SK-N-SH (cell line): ENCODE measurements around the gene IRX2. TPM values are rescaled to one million over a fixed set of nuclear protein-coding genes. Genes with fewer than 3 reads are reported as not detected.

Experiments used
- CTCF ChIA-PET: fragments of 300-600, 350-600 bp; formaldehyde crosslinking; extraction: SDS; loops from one replicate; lab custom pipeline; 2021; lab: Yijun Ruan, JAX
- POLR2A ChIA-PET: fragments of 350-600 bp; sonication (Branson Sonifier 250); formaldehyde crosslinking; extraction: SDS; loops from one replicate; lab custom pipeline; 2020; ENCODE audit warnings: antibody characterized with exemption, inconsistent platforms; lab: Yijun Ruan, JAX
- DNase-seq: peaks from one replicate; pipeline ENCODE4 v3.0.0; 2012
- H2AFZ ChIP-seq: fragments of 200-600 bp; sonication (generic); 2 replicates; pipeline ENCODE4 v1.8.1; 2016; ENCODE audit warnings: antibody characterized with exemption, mild to moderate bottlenecking, low read depth
- H3F3A ChIP-seq: fragments of 200-600 bp; sonication (generic); replicated peaks from 2 replicates; pipeline ENCODE3; 2016; ENCODE audit warnings: antibody characterized with exemption, mild to moderate bottlenecking; ENCODE audit not compliant: insufficient read depth
- H3K27ac ChIP-seq, 2 experiments: fragments of 200-500 bp in 1 of 2; fragments of 200-600 bp in 1 of 2; sonication (Bioruptor generic) in 1 of 2; sonication (generic), shearing (Covaris generic) in 1 of 2; 2 replicates each; pipeline versions ENCODE4 v1.5.1 to v1.6.1; 2014 to 2016; ENCODE audit warnings: low read depth in 2 of 2, inconsistent platforms in 1 of 2, low read length in 1 of 2, mild to moderate bottlenecking in 1 of 2, mixed read lengths in 1 of 2
- H3K27me3 ChIP-seq: fragments of 200-600 bp; sonication (generic), shearing (Covaris generic); 2 replicates; pipeline ENCODE4 v1.6.1; 2016; ENCODE audit warnings: mixed run types; ENCODE audit not compliant: insufficient read depth
- H3K36me3 ChIP-seq, 2 experiments: fragments of 200-500 bp in 1 of 2; fragments of 200-600 bp in 1 of 2; sonication (Bioruptor generic) in 1 of 2; sonication (generic) in 1 of 2; replicated peaks in 1 of 2; 2 replicates each; pipeline versions ENCODE3 to v1.5.1; 2014 to 2016; ENCODE audit warnings: low read length in 1 of 2, mild to moderate bottlenecking in 1 of 2; ENCODE audit not compliant: insufficient read depth in 2 of 2, control insufficient read depth in 1 of 2
- H3K4me1 ChIP-seq, 2 experiments: fragments of 200-500 bp in 1 of 2; fragments of 200-600 bp in 1 of 2; sonication (Bioruptor generic) in 1 of 2; sonication (generic), shearing (Covaris generic) in 1 of 2; 2 replicates each; pipeline versions ENCODE4 v1.5.1 to v1.6.1; 2014 to 2016; ENCODE audit warnings: low read depth in 1 of 2, low read length in 1 of 2, mixed run types in 1 of 2; ENCODE audit not compliant: insufficient read depth in 2 of 2, control insufficient read depth in 1 of 2
- H3K4me2 ChIP-seq: fragments of 200-600 bp; sonication (generic), shearing (Covaris generic); 2 replicates; pipeline ENCODE4 v1.6.1; 2017; ENCODE audit warnings: mixed run types
- H3K4me3 ChIP-seq, 2 experiments: fragments of 200-500 bp in 1 of 2; fragments of 200-600 bp in 1 of 2; sonication (Bioruptor generic) in 1 of 2; sonication (generic), shearing (Covaris generic) in 1 of 2; 2 replicates each; pipeline versions ENCODE4 v1.5.1 to v1.8.1; 2014 to 2016; ENCODE audit warnings: low read depth in 2 of 2, inconsistent platforms in 1 of 2, low read length in 1 of 2, mild to moderate bottlenecking in 1 of 2, mixed read lengths in 1 of 2, moderate library complexity in 1 of 2
- H3K79me2 ChIP-seq: fragments of 200-600 bp; sonication (generic); 2 replicates; pipeline ENCODE4 v1.8.1; 2017; ENCODE audit warnings: mild to moderate bottlenecking; ENCODE audit not compliant: insufficient read depth
- H3K9ac ChIP-seq: fragments of 200-600 bp; sonication (generic); 2 replicates; pipeline ENCODE4 v1.6.1; 2017; ENCODE audit warnings: mixed run types
- H3K9me2 ChIP-seq: fragments of 200-600 bp; sonication (generic); 2 replicates; pipeline ENCODE4 v1.6.1; 2017; ENCODE audit warnings: mixed run types
- H3K9me3 ChIP-seq: fragments of 200-600 bp; sonication (generic); 2 replicates; pipeline ENCODE4 v1.6.1; 2017; ENCODE audit warnings: mixed run types, mild to moderate bottlenecking, moderate library complexity
- H4K20me1 ChIP-seq: fragments of 200-600 bp; sonication (generic); 2 replicates; pipeline ENCODE4 v1.6.1; 2017; ENCODE audit warnings: mild to moderate bottlenecking, mixed run types; ENCODE audit not compliant: insufficient read depth
- CTCF ChIP-seq: fragments of 200-600 bp; sonication (generic); IDR thresholded peaks from 2 replicates; pipeline ENCODE4 v1.6.1; 2017; ENCODE audit warnings: antibody characterized with exemption, mild to moderate bottlenecking, moderate library complexity
- EZH2phosphoT487 ChIP-seq: fragments of 200-600 bp; sonication (generic); IDR thresholded peaks from 2 replicates; pipeline ENCODE4 v1.6.1; 2017; ENCODE audit warnings: low read depth, mixed run types, mild to moderate bottlenecking, antibody characterized with exemption, moderate library complexity, borderline replicate concordance
- FOXM1 ChIP-seq: IDR thresholded peaks from 2 replicates; pipeline ENCODE4 v1.4.0; 2012; ENCODE audit warnings: low read depth, mild to moderate bottlenecking
- IRF3 ChIP-seq: fragments of 150-350 bp; IDR thresholded peaks from 2 replicates; pipeline ENCODE4 v1.6.1; 2016; ENCODE audit warnings: mild to moderate bottlenecking, low read depth, low read length
- MEF2A ChIP-seq: IDR thresholded peaks from 2 replicates; pipeline ENCODE4 v1.4.0; 2012; ENCODE audit warnings: low read depth, borderline replicate concordance
- MXI1 ChIP-seq: IDR thresholded peaks from 2 replicates; pipeline ENCODE4 v1.6.1; 2012; ENCODE audit warnings: mild to moderate bottlenecking, low read depth, low read length, improper control_type of control experiment
- NFIC ChIP-seq: IDR thresholded peaks from 2 replicates; pipeline ENCODE4 v1.4.0; 2012; ENCODE audit warnings: borderline replicate concordance
- PBX3 ChIP-seq: IDR thresholded peaks from 2 replicates; pipeline ENCODE4; 2012
- POLR2AphosphoS5 ChIP-seq: IDR thresholded peaks from 2 replicates; pipeline ENCODE4 v1.6.1; 2012; ENCODE audit warnings: low read depth, low read length
- REST ChIP-seq: IDR thresholded peaks from 2 replicates; pipeline ENCODE4 v1.6.1; 2012; ENCODE audit warnings: mild to moderate bottlenecking, low read depth, low read length, moderate library complexity
- SIN3A ChIP-seq: IDR thresholded peaks from 2 replicates; pipeline ENCODE4 v1.6.1; 2012; ENCODE audit warnings: low read depth, mild to moderate bottlenecking, low read length, moderate library complexity, borderline replicate concordance
- TEAD4 ChIP-seq: IDR thresholded peaks from 2 replicates; pipeline ENCODE4 v1.4.0; 2012; ENCODE audit warnings: mild to moderate bottlenecking, borderline replicate concordance; ENCODE audit not compliant: insufficient read depth
- YY1 ChIP-seq: IDR thresholded peaks from 2 replicates; pipeline ENCODE4 v1.4.0; 2012; ENCODE audit warnings: low read depth, mild to moderate bottlenecking
- WGBS: methylation state at CpG from one replicate; pipeline ENCODE4 v1.1.6; 2017; ENCODE audit warnings: low lambda C conversion rate; 5-methylcytosine and 5-hydroxymethylcytosine counted together
- polyA plus RNA-seq, 3 experiments: library from polyadenylated mRNA; depleted of rRNA; stranded (reverse); fragments of >200 nt; gene quantifications; 2 replicates each; pipeline ENCODE4 v1.2.3, GENCODE V29; 2012

The IRX2 gene
- polyA plus RNA-seq, 1 of the 3 experiments (the other 2 are of a cell fraction), result not detected

GRCh38 chr5:2727550-2727949, 23.9 kb downstream of the IRX2 start:
- Histone ChIP-seq H3K9me3 (no peaks in the 10 kb centered on the region), H3K9me2 (no peaks in the 10 kb centered on the region), H2AFZ (no peak overlapping the region), H3K27ac (no peak overlapping the region), H3K27me3 (peaks cover 43% of the 10 kb centered on the region), H3K9ac (no peak overlapping the region), H3F3A (no peaks in the 10 kb centered on the region), H3K4me2 (no peak overlapping the region), H3K79me2 (no peaks in the 10 kb centered on the region), H3K4me1 (no peaks in the 10 kb centered on the region), H4K20me1 (no peaks in the 10 kb centered on the region), H3K36me3 (no peaks in the 10 kb centered on the region), H3K4me3 (no peak overlapping the region)
- 4% methylated on average over 19 of the region's 19 CpGs for WGBS
- CTCF ChIA-PET, result no interaction called here
- no peak for DNase-seq
- POLR2A ChIA-PET, result no interaction called here
- TF ChIP-seq EZH2phosphoT487, result no peak
- no peak for TF ChIP-seq YY1
- TF ChIP-seq MXI1, result no peak
- TF ChIP-seq NFIC, result no peak

GRCh38 chr5:2725980-2726765, 25.3 kb downstream of the IRX2 start:
- TF ChIP-seq PBX3 (no peak), REST (no peak), TEAD4 (no peak), FOXM1 (no peak), SIN3A (no peak), IRF3 (no peak), MEF2A (no peak), CTCF (no peak), POLR2AphosphoS5 (no peak), EZH2phosphoT487 (no peak)
- H4K20me1 ChIP-seq, result no peaks in the 10 kb centered on the region
- no peak overlapping the region for H3K4me2 ChIP-seq
- H3K27ac ChIP-seq, result no peak overlapping the region
- no peaks in the 10 kb centered on the region for H3F3A ChIP-seq
- ChIA-PET CTCF (no interaction called here), POLR2A (no interaction called here)
- H3K4me1 ChIP-seq, result no peaks in the 10 kb centered on the region
- no peaks in the 10 kb centered on the region for H3K36me3 ChIP-seq
- DNase-seq, result no peak
- no peaks in the 10 kb centered on the region for H3K79me2 ChIP-seq
- no peak overlapping the region for H3K4me3 ChIP-seq
- H3K9me3 ChIP-seq, result no peaks in the 10 kb centered on the region
- peaks cover 43% of the 10 kb centered on the region for H3K27me3 ChIP-seq
- no peaks in the 10 kb centered on the region for H3K9me2 ChIP-seq
- H2AFZ ChIP-seq, result no peak overlapping the region
- H3K9ac ChIP-seq, result no peak overlapping the region
- 11% methylated on average over 22 of the region's 23 CpGs for WGBS
